Neutrophil (primary cell): Measurements from ENCODE around the gene TENM4.
A peak's percentile ranks its signal among the peaks of the same experiment; 100 is the strongest.

Experiments
- H3K27ac ChIP-seq: fragments of 200-600 bp; sonication (generic); 2 replicates; pipeline ENCODE4 v1.5.1; 2016; ENCODE audit warnings: mild to moderate bottlenecking, moderate library complexity
- H3K27me3 ChIP-seq: fragments of 200-600 bp; sonication (generic); 2 replicates; pipeline ENCODE4 v1.6.0; 2016; ENCODE audit warnings: mild to moderate bottlenecking
- H3K36me3 ChIP-seq: fragments of 200-600 bp; sonication (generic); 2 replicates; pipeline ENCODE4 v1.5.1; 2017
- H3K4me1 ChIP-seq, 2 experiments: fragments of 200-600 bp in 1 of 2; sonication (generic) in 1 of 2; 1 replicate in 1 of 2; 2 replicates in 1 of 2; pipeline versions ENCODE4 v1.5.1 to v1.6.1; 2013 to 2016; ENCODE audit warnings: low read depth in 1 of 2, low read length in 1 of 2, mild to moderate bottlenecking in 1 of 2, moderate library complexity in 1 of 2; ENCODE audit not compliant: control insufficient read depth in 1 of 2, insufficient read depth in 1 of 2
- H3K4me3 ChIP-seq, 2 experiments: fragments of 200-600 bp in 1 of 2; sonication (generic) in 1 of 2; 1 replicate in 1 of 2; 2 replicates in 1 of 2; pipeline ENCODE4 v1.5.1; 2013 to 2016; ENCODE audit warnings: low read depth in 1 of 2, low read length in 1 of 2, mild to moderate bottlenecking in 1 of 2, moderate library complexity in 1 of 2
- H3K9me3 ChIP-seq: fragments of 200-600 bp; sonication (generic); 2 replicates; pipeline ENCODE4 v1.5.1; 2016
- CTCF ChIP-seq: fragments of 200-600 bp; sonication (generic); IDR thresholded peaks from 2 replicates; pipeline ENCODE4 v1.5.1; 2016; ENCODE audit warnings: antibody characterized with exemption

Gene TENM4

GRCh38 chr11:78938971-78939370 is 501.9 kb downstream of the TENM4 start:
- no peaks in the 10 kb centered on the region for H3K9me3 ChIP-seq
- peaks cover 0 to 22% of the 10 kb centered on the region in 2 experiments for H3K4me1 ChIP-seq
- H3K36me3 ChIP-seq, result no peaks in the 10 kb centered on the region
- H3K27me3 ChIP-seq, result peaks cover 44% of the 10 kb centered on the region
- TF ChIP-seq CTCF, result no peak
- H3K27ac ChIP-seq, result no peak overlapping the region
- no peak overlapping the region for H3K4me3 ChIP-seq

GRCh38 chr11:78938036-78938435 is 502.8 kb downstream of the TENM4 start:
- H3K36me3 ChIP-seq, result no peaks in the 10 kb centered on the region
- no peak overlapping the region for H3K27ac ChIP-seq
- H3K27me3 ChIP-seq, result peaks cover 36% of the 10 kb centered on the region
- no peaks in the 10 kb centered on the region for H3K9me3 ChIP-seq
- H3K4me1 ChIP-seq, result peaks cover 0 to 32% of the 10 kb centered on the region in 2 experiments
- no peak for TF ChIP-seq CTCF
- H3K4me3 ChIP-seq, result no peak overlapping the region

GRCh38 chr11:78935398-78936068 is 505.3 kb downstream of the TENM4 start:
- TF ChIP-seq CTCF, result no peak
- Histone ChIP-seq H3K27me3 (peaks cover 23% of the 10 kb centered on the region), H3K36me3 (no peaks in the 10 kb centered on the region), H3K4me3 (peak overlapping the region in 1 of 2 experiments; percentile 19), H3K4me1 (peaks cover 0 to 36% of the 10 kb centered on the region in 2 experiments), H3K27ac (peak overlapping the region; percentile 70), H3K9me3 (no peaks in the 10 kb centered on the region)

- H3K4me3 ChIP-seq, result no peak overlapping the region
- H3K9me3 ChIP-seq, result no peaks in the 10 kb centered on the region
- no peak overlapping the region for H3K27ac ChIP-seq
- no peak for TF ChIP-seq CTCF
- H3K36me3 ChIP-seq, result no peaks in the 10 kb centered on the region
- peaks cover 0 to 36% of the 10 kb centered on the region in 2 experiments for H3K4me1 ChIP-seq
- peaks cover 24% of the 10 kb centered on the region for H3K27me3 ChIP-seq
Measured at GRCh38 chr11:78933350-78933749, 507.5 kb downstream of the TENM4 start.

- H3K27me3 ChIP-seq, result peaks cover 27% of the 10 kb centered on the region
- no peak for TF ChIP-seq CTCF
- H3K4me3 ChIP-seq, result no peak overlapping the region
- H3K4me1 ChIP-seq, result peaks cover 0 to 36% of the 10 kb centered on the region in 2 experiments
- H3K9me3 ChIP-seq, result no peaks in the 10 kb centered on the region
- H3K27ac ChIP-seq, result no peak overlapping the region
- no peaks in the 10 kb centered on the region for H3K36me3 ChIP-seq
Measured at GRCh38 chr11:78932757-78933156, 508.1 kb downstream of the TENM4 start.
